SH-SY5Y (cell line): ENCODE data around the gene CCDC61.

ENCODE experiments used
- GATA2 ChIP-seq: IDR thresholded peaks from 2 replicates; pipeline ENCODE4 v1.6.1; 2011; ENCODE audit warnings: mild to moderate bottlenecking, low read depth, low read length
- GATA3 ChIP-seq: IDR thresholded peaks from 2 replicates; pipeline ENCODE4 v1.6.1; 2011; ENCODE audit warnings: low read depth, mild to moderate bottlenecking, low read length, moderate library complexity

Gene CCDC61

GRCh38 chr19:46032597-46033025 is 37.3 kb downstream of the CCDC61 start:
- no peak for TF ChIP-seq GATA2
- TF ChIP-seq GATA3, result no peak

GRCh38 chr19:46033401-46033800 is 38.1 kb downstream of the CCDC61 start:
- TF ChIP-seq GATA3, result no peak
- TF ChIP-seq GATA2, result no peak

- TF ChIP-seq GATA3 (no peak), GATA2 (no peak)
Measured at GRCh38 chr19:46035546-46035945, 40.3 kb downstream of the CCDC61 start.

GRCh38 chr19:46035986-46036743 is 40.9 kb downstream of the CCDC61 start:
- TF ChIP-seq GATA2 (no peak), GATA3 (no peak)

GRCh38 chr19:46036744-46037128 is 41.5 kb downstream of the CCDC61 start:
- TF ChIP-seq GATA2 (no peak), GATA3 (no peak)

GRCh38 chr19:46040125-46040524 is 44.9 kb downstream of the CCDC61 start:
- no peak for TF ChIP-seq GATA2
- TF ChIP-seq GATA3, result no peak

GRCh38 chr19:46040952-46041500 is 45.8 kb downstream of the CCDC61 start, which contains the start of gene IGFL4:
Gene IGFL4 (minus strand): TSS chr19:46041002. CDS start chr19:46040962, 40 bp downstream.
- TF ChIP-seq GATA3 (no peak), GATA2 (no peak)

GRCh38 chr19:46042252-46042883 is 47.1 kb downstream of the CCDC61 start:
- TF ChIP-seq GATA3 (no peak), GATA2 (no peak)

- no peak for TF ChIP-seq GATA3
- TF ChIP-seq GATA2, result no peak
Measured at GRCh38 chr19:46043519-46043918, 48.3 kb downstream of the CCDC61 start.

- no peak for TF ChIP-seq GATA2
- TF ChIP-seq GATA3, result no peak
Measured at GRCh38 chr19:46049597-46049996, 54.3 kb downstream of the CCDC61 start.

GRCh38 chr19:46052896-46053295 is 57.6 kb downstream of the CCDC61 start:
- TF ChIP-seq GATA3, result no peak
- TF ChIP-seq GATA2, result no peak

GRCh38 chr19:46056536-46056935 is 61.3 kb downstream of the CCDC61 start:
- no peak for TF ChIP-seq GATA2
- no peak for TF ChIP-seq GATA3

- TF ChIP-seq GATA3 (no peak), GATA2 (no peak)
Measured at GRCh38 chr19:46058778-46059177, 63.5 kb downstream of the CCDC61 start.

GRCh38 chr19:46060012-46060411 is 64.7 kb downstream of the CCDC61 start:
- TF ChIP-seq GATA2 (no peak), GATA3 (no peak)

- TF ChIP-seq GATA2 (no peak), GATA3 (no peak)
Measured at GRCh38 chr19:46063201-46063600, 67.9 kb downstream of the CCDC61 start.
